Panc1 (cell line): ENCODE results near the gene ETNK2.

Experiments used
- CTCF ChIP-seq: fragments of 450-650 bp; IDR thresholded peaks from 2 replicates; pipeline ENCODE4 v1.5.1; 2017; ENCODE audit warnings: mild to moderate bottlenecking
- POLR2AphosphoS5 ChIP-seq: IDR thresholded peaks from 2 replicates; pipeline ENCODE4 v1.6.1; 2012; ENCODE audit warnings: mild to moderate bottlenecking, low read depth, low read length, moderate library complexity
- REST ChIP-seq, 2 experiments: IDR thresholded peaks; 2 replicates each; pipeline ENCODE4 v1.6.1; 2011 to 2012; ENCODE audit warnings: low read depth in 2 of 2, control low read depth in 1 of 2, low read length in 1 of 2, mild to moderate bottlenecking in 1 of 2, moderate library complexity in 1 of 2; ENCODE audit not compliant: insufficient read depth in 1 of 2
- SIN3A ChIP-seq: IDR thresholded peaks from 2 replicates; pipeline ENCODE4 v1.6.1; 2012; ENCODE audit warnings: low read depth, mild to moderate bottlenecking, low read length, moderate library complexity, borderline replicate concordance; ENCODE audit not compliant: insufficient read depth
- TCF7L2 ChIP-seq: IDR thresholded peaks from 2 replicates; pipeline ENCODE4 v1.6.1; 2011; ENCODE audit warnings: mild to moderate bottlenecking, low read depth, low read length, inconsistent platforms

DNA sequence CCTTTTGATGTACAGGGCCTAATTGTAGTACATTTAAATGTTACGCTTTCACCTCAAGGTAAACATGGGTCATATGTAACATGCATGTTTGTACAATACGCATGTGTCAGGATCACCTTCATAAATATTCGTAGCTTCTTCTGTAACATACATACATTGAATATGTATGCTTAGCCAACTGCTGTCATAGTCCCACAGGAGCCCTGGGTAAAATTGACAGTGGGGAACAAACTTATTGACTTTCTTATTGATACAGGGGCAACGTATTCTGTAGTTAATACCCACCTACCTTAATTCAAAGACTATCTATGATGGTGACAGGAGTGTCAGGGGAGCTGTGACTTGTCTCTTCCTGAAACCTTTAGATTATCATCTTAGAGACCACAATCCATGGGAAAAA is 18.0 kb upstream of the ETNK2 start:
- no peak for TF ChIP-seq POLR2AphosphoS5
- no peak for TF ChIP-seq CTCF
- TF ChIP-seq TCF7L2: no peak
- no peak for TF ChIP-seq REST (IDR thresholded peaks at IDR 0.05; ENCODE audit: insufficient read depth in 1 of 2, low read depth in 2 of 2, low read length in 1 of 2)
- TF ChIP-seq SIN3A: no peak
